GM19025 (cell line): ENCODE results near the gene PTX4.
"Not testable (repeated sequence)": the region's sequence is repeated elsewhere in the genome, so short reads cannot be mapped to it uniquely, and the experiment has no call there.

ENCODE experiments used
- ATAC-seq: cut with Tn5 transposase; IDR thresholded peaks from one replicate; pipeline ENCODE4 v1.9.1; 2021; ENCODE audit warnings: mild to moderate bottlenecking, low read depth, moderate library complexity; ENCODE audit not compliant: unreplicated experiment

Gene PTX4

GRCh38 chr16:1487395-1488053 lies 1.2 kb downstream of the PTX4 start:
- no peak for ATAC-seq

GRCh38 chr16:1486551-1487390 lies 2.0 kb downstream of the PTX4 start:
- ATAC-seq, result no peak

GRCh38 chr16:1485847-1486496 lies 2.8 kb downstream of the PTX4 start:
- ATAC-seq, result no peak

- no peak for ATAC-seq
Measured at GRCh38 chr16:1481906-1482835, 6.6 kb downstream of the PTX4 start.

GRCh38 chr16:1478937-1479336 lies 9.8 kb downstream of the PTX4 start:
- ATAC-seq, result not testable (repeated sequence)

- ATAC-seq, result no peak
Measured at GRCh38 chr16:1477033-1477432, 11.7 kb downstream of the PTX4 start.

GRCh38 chr16:1475552-1476114 lies 13.1 kb downstream of the PTX4 start:
- ATAC-seq, result no peak

- ATAC-seq, result peak; percentile 71
Measured at GRCh38 chr16:1474796-1475551, 13.8 kb downstream of the PTX4 start, which contains the start of gene CLCN7. Gene CLCN7, minus strand, starts transcription at chr16:1475028. Its CDS starts 54 bp downstream, at chr16:1474974.

- peak; percentile 22 for ATAC-seq
Measured at GRCh38 chr16:1474082-1474795, 14.5 kb downstream of the PTX4 start.

GRCh38 chr16:1472974-1473373 lies 15.8 kb downstream of the PTX4 start:
- ATAC-seq, result no peak

- no peak for ATAC-seq
Measured at GRCh38 chr16:1471569-1472194, 17.1 kb downstream of the PTX4 start.

- no peak for ATAC-seq
Measured at GRCh38 chr16:1470481-1471251, 18.1 kb downstream of the PTX4 start.

GRCh38 chr16:1469693-1470201 lies 19.0 kb downstream of the PTX4 start:
- ATAC-seq, result no peak

- not testable (repeated sequence) for ATAC-seq
Measured at GRCh38 chr16:1469141-1469540, 19.6 kb downstream of the PTX4 start.

- no peak for ATAC-seq
Measured at GRCh38 chr16:1468426-1468810, 20.3 kb downstream of the PTX4 start.

GRCh38 chr16:1466968-1467521 lies 21.7 kb downstream of the PTX4 start:
- ATAC-seq, result no peak

GRCh38 chr16:1466054-1466453 lies 22.7 kb downstream of the PTX4 start:
- ATAC-seq, result no peak
